ENCODE data around the gene CLASP2.
"Not testable (repeated sequence)": the region's sequence is repeated elsewhere in the genome, so short reads cannot be mapped to it uniquely, and the experiment has no call there.

The CLASP2 gene

DNA sequence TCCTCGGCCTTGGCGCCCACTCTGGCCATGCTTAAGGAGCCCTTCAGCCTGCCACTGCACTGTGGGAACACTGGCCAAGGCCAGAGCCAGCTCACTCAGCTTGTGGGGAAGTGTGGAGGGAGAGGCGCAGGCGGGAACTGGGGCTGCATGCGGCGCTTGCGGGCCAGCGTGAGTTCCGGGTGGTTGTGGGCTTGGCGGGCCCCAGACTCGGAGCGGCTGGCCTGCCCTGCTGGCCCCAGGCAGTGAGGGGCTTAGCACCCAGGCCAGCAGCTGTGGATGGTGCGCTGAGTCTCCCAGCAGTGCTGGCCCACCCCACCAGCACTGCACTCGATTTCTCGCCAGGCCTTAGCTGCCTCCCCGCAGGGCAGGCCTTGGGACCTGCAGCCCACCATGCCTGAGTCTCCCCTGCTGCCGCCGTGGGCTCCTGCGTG, 264.7 kb downstream of the CLASP2 start:
- no peaks in the 10 kb centered on the region for H3K9me3 ChIP-seq (ENCODE audit: control insufficient read depth in 1 of 2, low read length in 2 of 2)
- no peak overlapping the region for H3K9ac ChIP-seq (ENCODE audit: low read depth in 1 of 2, low read length in 2 of 2)
- no peak overlapping the region for H3K4me3 ChIP-seq (ENCODE audit: low read depth in 1 of 2, low read length in 2 of 2)
- no peaks in the 10 kb centered on the region for H3K36me3 ChIP-seq (ENCODE audit: control insufficient read depth in 1 of 2, insufficient read depth in 2 of 2, low read length in 2 of 2)
- H3K27ac ChIP-seq (ENCODE audit: low read depth, low read length) = no peak overlapping the region
- no peaks in the 10 kb centered on the region for H3K27me3 ChIP-seq (ENCODE audit: control insufficient read depth in 1 of 2, insufficient read depth in 2 of 2, low read length in 2 of 2)
- H3K4me1 ChIP-seq (ENCODE audit: control insufficient read depth in 1 of 2, insufficient read depth in 2 of 2, low read length in 2 of 2) = no peaks in the 10 kb centered on the region

DNA sequence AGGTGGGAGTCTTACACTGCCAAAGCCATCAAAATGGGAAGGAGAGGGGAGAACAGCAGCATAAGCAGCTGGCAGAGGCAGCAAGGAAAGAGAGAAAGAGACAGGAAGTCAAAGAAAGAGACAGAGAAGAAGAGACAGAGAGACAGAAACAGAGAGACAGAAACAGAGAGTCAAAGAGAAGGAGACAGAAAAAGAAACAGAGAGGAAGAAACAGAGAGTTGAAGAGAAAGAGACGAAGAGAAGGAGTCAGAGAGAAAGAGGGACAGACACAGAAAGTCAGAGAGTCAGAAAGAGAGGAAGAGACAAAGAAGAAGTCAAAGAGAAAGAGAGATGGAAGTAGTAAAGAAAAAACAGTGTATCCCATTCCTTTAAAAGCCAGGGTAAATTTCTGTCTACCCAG, 266.1 kb downstream of the CLASP2 start:
- not testable (repeated sequence) for H3K27me3 ChIP-seq (ENCODE audit: control insufficient read depth in 1 of 2, insufficient read depth in 2 of 2, low read length in 2 of 2); H3K27ac ChIP-seq (ENCODE audit: low read depth, low read length); H3K4me3 ChIP-seq (ENCODE audit: low read depth in 1 of 2, low read length in 2 of 2); H3K9me3 ChIP-seq (ENCODE audit: control insufficient read depth in 1 of 2, low read length in 2 of 2); H3K9ac ChIP-seq (ENCODE audit: low read depth in 1 of 2, low read length in 2 of 2); H3K4me1 ChIP-seq (ENCODE audit: control insufficient read depth in 1 of 2, insufficient read depth in 2 of 2, low read length in 2 of 2); H3K36me3 ChIP-seq (ENCODE audit: control insufficient read depth in 1 of 2, insufficient read depth in 2 of 2, low read length in 2 of 2)

DNA sequence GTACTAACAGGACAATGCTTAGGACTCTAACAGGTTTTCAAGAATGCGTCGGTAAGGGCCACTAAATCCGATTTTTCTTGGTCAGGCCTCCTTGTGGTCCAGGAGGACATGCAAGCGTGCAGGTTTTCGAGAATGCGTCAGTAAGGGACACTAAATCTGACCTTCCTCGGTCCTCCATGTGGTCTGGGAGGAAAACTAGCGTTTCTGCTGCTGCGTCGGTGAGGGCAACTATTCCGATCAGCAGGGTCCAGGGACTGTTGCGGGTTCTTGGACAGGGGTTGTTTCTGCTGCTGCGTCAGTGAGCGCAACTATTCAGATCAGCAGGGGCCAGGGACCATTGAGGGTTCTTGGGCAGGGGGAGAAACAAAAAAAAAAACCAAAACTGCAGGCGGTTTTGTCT, 270.1 kb downstream of the CLASP2 start:
- no peaks in the 10 kb centered on the region for H3K9me3 ChIP-seq (ENCODE audit: control insufficient read depth in 1 of 2, low read length in 2 of 2)
- H3K27ac ChIP-seq (ENCODE audit: low read depth, low read length) = no peak overlapping the region
- H3K9ac ChIP-seq (ENCODE audit: low read depth in 1 of 2, low read length in 2 of 2) = no peak overlapping the region
- no peaks in the 10 kb centered on the region for H3K4me1 ChIP-seq (ENCODE audit: control insufficient read depth in 1 of 2, insufficient read depth in 2 of 2, low read length in 2 of 2)
- no peak overlapping the region for H3K4me3 ChIP-seq (ENCODE audit: low read depth in 1 of 2, low read length in 2 of 2)
- H3K27me3 ChIP-seq (ENCODE audit: control insufficient read depth in 1 of 2, insufficient read depth in 2 of 2, low read length in 2 of 2) = no peaks in the 10 kb centered on the region
- H3K36me3 ChIP-seq (ENCODE audit: control insufficient read depth in 1 of 2, insufficient read depth in 2 of 2, low read length in 2 of 2) = no peaks in the 10 kb centered on the region

DNA sequence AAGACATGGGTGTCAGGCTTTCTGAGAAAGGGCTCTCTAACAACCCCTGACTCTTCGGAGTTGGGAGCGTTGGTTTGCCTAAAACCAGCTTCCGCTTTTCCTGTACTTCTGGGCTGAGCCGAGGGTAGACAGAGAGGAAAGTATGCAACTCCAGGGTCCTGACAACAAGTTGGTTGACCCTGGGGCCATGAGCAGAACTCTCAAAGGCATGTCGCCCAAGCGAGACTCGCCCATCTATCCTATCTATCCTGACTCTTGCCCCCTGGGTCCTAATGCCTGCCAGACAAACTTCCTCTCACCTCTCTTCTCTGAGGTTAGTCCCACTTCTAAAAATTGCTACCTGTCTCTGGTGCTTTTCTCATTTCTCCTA, 270.8 kb downstream of the CLASP2 start:
- H3K9ac ChIP-seq (ENCODE audit: low read depth in 1 of 2, low read length in 2 of 2); H3K27ac ChIP-seq (ENCODE audit: low read depth, low read length); H3K9me3 ChIP-seq (ENCODE audit: control insufficient read depth in 1 of 2, low read length in 2 of 2); H3K4me3 ChIP-seq (ENCODE audit: low read depth in 1 of 2, low read length in 2 of 2); H3K4me1 ChIP-seq (ENCODE audit: control insufficient read depth in 1 of 2, insufficient read depth in 2 of 2, low read length in 2 of 2); H3K27me3 ChIP-seq (ENCODE audit: control insufficient read depth in 1 of 2, insufficient read depth in 2 of 2, low read length in 2 of 2); H3K36me3 ChIP-seq (ENCODE audit: control insufficient read depth in 1 of 2, insufficient read depth in 2 of 2, low read length in 2 of 2): not testable (repeated sequence)
